ENCODE measurements around the gene GNAL.

Gene GNAL

DNA sequence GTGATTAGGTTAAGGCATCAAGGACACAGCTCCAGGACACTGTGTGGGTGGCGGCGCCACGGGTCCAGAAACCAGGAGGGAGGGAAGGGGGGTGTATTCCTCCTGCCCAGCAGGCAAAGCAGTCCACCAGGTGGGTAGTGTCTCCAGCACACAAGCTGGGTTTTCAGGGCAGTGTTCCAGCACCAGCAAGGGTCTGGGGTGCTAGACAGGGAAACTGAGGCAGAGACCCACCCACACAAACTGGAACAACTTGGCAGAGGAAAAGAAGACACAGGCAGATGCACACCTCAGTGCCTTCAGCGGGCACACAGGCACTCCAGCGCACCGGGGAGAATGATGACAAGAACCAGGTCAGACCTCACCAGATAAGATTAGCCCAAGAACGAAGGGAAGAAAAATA lies 28.4 kb upstream of the GNAL start:
- TF ChIP-seq SIN3A (IDR thresholded peaks at IDR 0.05; ENCODE audit: borderline replicate concordance, insufficient read depth, low read length) (no peak), FOXP2 (optimal IDR thresholded peaks at IDR 0.05; ENCODE audit: borderline replicate concordance, extremely low read depth, extremely low read length, insufficient read depth) (no peak), REST (IDR thresholded peaks at IDR 0.05; ENCODE audit: insufficient read depth in 1 of 2, low read depth in 2 of 2, low read length in 2 of 2) (no peak)

GRCh38 chr18:11661430-11661829 lies 27.6 kb upstream of the GNAL start:
- no peak for TF ChIP-seq POLR2AphosphoS5 (IDR thresholded peaks at IDR 0.05; ENCODE audit: low read depth, low read length)
- no peak for TF ChIP-seq REST (IDR thresholded peaks at IDR 0.05; ENCODE audit: insufficient read depth in 1 of 2, low read depth in 2 of 2, low read length in 2 of 2)
- no peak for TF ChIP-seq FOXP2 (optimal IDR thresholded peaks at IDR 0.05; ENCODE audit: borderline replicate concordance, extremely low read depth, extremely low read length, insufficient read depth)
- TF ChIP-seq TAF1 (IDR thresholded peaks at IDR 0.05; ENCODE audit: borderline replicate concordance, insufficient read depth, low read length): no peak

- TF ChIP-seq POLR2AphosphoS5 (IDR thresholded peaks at IDR 0.05; ENCODE audit: low read depth, low read length) (no peak), TAF1 (IDR thresholded peaks at IDR 0.05; ENCODE audit: borderline replicate concordance, insufficient read depth, low read length) (no peak), SIN3A (IDR thresholded peaks at IDR 0.05; ENCODE audit: borderline replicate concordance, insufficient read depth, low read length) (no peak), REST (IDR thresholded peaks at IDR 0.05; ENCODE audit: insufficient read depth in 1 of 2, low read depth in 2 of 2, low read length in 2 of 2) (no peak), FOXP2 (optimal IDR thresholded peaks at IDR 0.05; ENCODE audit: borderline replicate concordance, extremely low read depth, extremely low read length, insufficient read depth) (no peak)
These were observed 25.5 kb upstream of the GNAL start for GRCh38 chr18:11663439-11664029.

- no peak for TF ChIP-seq FOXP2 (optimal IDR thresholded peaks at IDR 0.05; ENCODE audit: borderline replicate concordance, extremely low read depth, extremely low read length, insufficient read depth)
- TF ChIP-seq TAF1 (IDR thresholded peaks at IDR 0.05; ENCODE audit: borderline replicate concordance, insufficient read depth, low read length): no peak
These were observed 24.8 kb upstream of the GNAL start for GRCh38 chr18:11664286-11664685.

GRCh38 chr18:11665146-11665545 lies 23.9 kb upstream of the GNAL start:
- TF ChIP-seq POLR2AphosphoS5 (IDR thresholded peaks at IDR 0.05; ENCODE audit: low read depth, low read length): no peak
- no peak for TF ChIP-seq TAF1 (IDR thresholded peaks at IDR 0.05; ENCODE audit: borderline replicate concordance, insufficient read depth, low read length)
- no peak for TF ChIP-seq SIN3A (IDR thresholded peaks at IDR 0.05; ENCODE audit: borderline replicate concordance, insufficient read depth, low read length)
- no peak for TF ChIP-seq FOXP2 (optimal IDR thresholded peaks at IDR 0.05; ENCODE audit: borderline replicate concordance, extremely low read depth, extremely low read length, insufficient read depth)
- TF ChIP-seq REST (IDR thresholded peaks at IDR 0.05; ENCODE audit: insufficient read depth in 1 of 2, low read depth in 2 of 2, low read length in 2 of 2): no peak
